AG04450 (cell line): ENCODE data around the gene OARD1. TPM values are rescaled to one million over a fixed set of nuclear protein-coding genes. Genes with fewer than 3 reads are reported as not detected.

Experiments used
- CTCF ChIA-PET: fragments of 300-600, 350-600 bp; formaldehyde crosslinking; extraction: SDS; loops from one replicate; lab custom pipeline; 2022; ENCODE audit warnings: antibody characterized with exemption, inconsistent platforms; lab: Charles Lee
- POLR2A ChIA-PET: fragments of 350-600 bp; formaldehyde crosslinking; extraction: SDS; loops from one replicate; lab custom pipeline; 2021; ENCODE audit warnings: antibody characterized with exemption, inconsistent platforms; lab: Yijun Ruan, JAX
- DNase-seq: peaks from one replicate; pipeline ENCODE4 v3.0.0-alpha.2; 2011; ENCODE audit warnings: low read depth, low spot score
- H3K27ac ChIP-seq: one replicate; pipeline ENCODE4 v1.5.1; 2012; ENCODE audit warnings: low read depth, low read length, control low read depth
- H3K27me3 ChIP-seq: one replicate; pipeline ENCODE4 v1.6.0; 2012; ENCODE audit warnings: low read length; ENCODE audit not compliant: control insufficient read depth, insufficient read depth
- H3K4me3 ChIP-seq: 2 replicates; pipeline ENCODE4 v1.5.1; 2011; ENCODE audit warnings: mild to moderate bottlenecking, low read depth, low read length, control low read depth
- H3K9me3 ChIP-seq: 2 replicates; pipeline ENCODE4 v1.5.1; 2012; ENCODE audit warnings: low read length; ENCODE audit not compliant: control insufficient read depth, insufficient read depth
- polyA plus RNA-seq: library from polyadenylated mRNA; depleted of rRNA; stranded (reverse); fragments of >200 nt; gene quantifications from 2 replicates; pipeline ENCODE4 v1.2.3, GENCODE V29; 2011
- TF ChIP-seq, protein P1 (sequence below): IDR thresholded peaks from 2 replicates; pipeline ENCODE4 v1.5.1; 2011; ENCODE audit warnings: low read depth, low read length, control low read depth, inconsistent platforms

OARD1 gene
- polyA plus RNA-seq, 1 experiment, result 10.0 TPM

DNA sequence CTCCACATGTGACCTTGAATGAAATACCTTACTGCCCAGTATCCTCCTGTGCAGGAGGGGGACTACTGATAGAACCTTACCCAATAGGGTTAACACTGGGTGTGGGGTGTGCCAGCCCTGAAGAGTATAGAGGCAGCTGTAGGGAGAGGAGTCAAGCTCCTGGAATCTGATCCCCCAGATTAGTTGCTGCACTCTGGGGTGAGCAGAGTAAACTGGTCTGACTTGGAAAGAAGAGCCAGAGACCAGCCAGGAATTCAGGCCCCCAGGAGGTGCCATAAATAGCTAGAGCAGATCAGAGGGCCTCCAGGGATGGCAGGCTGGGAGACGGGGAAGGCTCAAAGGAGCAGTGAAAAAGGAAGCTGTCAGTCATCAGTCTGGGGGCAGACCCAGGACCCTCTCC lies 22.6 kb downstream of the OARD1 start:
- DNase-seq, result no peak
- CTCF ChIA-PET, result interaction anchor here (0.8 to 2.2 kb wide), 4 partner anchors 8 to 21 kb away, joined by 3 to 13 read pairs (median 4); no protein-coding TSS in a partner anchor

DNA sequence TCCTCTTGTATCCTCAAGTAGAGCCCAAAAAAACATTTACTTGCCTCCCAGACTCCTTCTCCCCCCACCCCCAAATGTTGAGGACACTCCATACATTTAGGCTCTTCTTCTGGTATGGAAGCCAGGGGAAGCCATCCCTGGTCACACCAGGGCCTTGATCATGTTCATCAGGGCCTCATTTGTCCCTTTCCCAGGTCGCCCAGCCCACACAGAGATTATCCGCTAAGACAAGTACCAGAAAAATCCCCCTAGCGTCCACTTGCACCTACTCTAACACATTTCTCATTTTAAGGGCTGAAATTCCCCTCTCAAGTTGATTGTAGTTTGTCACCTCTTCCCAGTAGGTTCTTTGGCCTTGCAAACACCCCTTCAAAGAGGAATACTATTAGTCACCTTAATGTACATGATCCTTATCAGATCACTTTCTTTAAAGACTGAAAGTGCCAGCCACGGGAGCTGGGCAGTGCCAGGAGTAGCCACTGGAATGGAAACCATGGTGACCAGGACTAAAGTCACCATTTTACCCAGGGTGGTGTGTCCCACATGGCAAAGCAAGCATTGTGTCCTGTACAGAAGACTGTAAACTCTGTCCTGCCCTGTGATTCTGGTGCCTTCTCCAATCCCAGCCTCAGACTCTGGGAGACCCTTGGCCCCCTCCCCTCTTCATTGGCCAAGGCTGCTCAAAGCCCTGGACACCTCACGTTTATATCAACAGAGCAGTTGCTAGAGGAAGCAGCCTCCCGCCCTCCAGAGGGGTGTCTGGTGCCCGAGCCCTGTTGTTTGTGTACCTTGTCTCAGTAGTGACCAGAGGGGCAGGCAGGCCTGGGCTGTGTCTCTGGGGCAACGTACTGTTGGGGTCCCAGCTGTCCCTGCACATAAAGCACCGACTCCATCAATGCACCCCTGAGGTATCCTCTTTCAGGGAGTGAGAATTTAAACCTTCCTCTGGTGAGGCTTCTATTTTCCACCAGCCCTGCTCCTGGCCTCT lies 24.1 kb downstream of the OARD1 start:
- Histone ChIP-seq H3K4me3 (no peak overlapping the region), H3K9me3 (no peaks in the 10 kb centered on the region), H3K27me3 (peaks cover 10% of the 10 kb centered on the region), H3K27ac (no peak overlapping the region)
- TF ChIP-seq, protein P1, sequence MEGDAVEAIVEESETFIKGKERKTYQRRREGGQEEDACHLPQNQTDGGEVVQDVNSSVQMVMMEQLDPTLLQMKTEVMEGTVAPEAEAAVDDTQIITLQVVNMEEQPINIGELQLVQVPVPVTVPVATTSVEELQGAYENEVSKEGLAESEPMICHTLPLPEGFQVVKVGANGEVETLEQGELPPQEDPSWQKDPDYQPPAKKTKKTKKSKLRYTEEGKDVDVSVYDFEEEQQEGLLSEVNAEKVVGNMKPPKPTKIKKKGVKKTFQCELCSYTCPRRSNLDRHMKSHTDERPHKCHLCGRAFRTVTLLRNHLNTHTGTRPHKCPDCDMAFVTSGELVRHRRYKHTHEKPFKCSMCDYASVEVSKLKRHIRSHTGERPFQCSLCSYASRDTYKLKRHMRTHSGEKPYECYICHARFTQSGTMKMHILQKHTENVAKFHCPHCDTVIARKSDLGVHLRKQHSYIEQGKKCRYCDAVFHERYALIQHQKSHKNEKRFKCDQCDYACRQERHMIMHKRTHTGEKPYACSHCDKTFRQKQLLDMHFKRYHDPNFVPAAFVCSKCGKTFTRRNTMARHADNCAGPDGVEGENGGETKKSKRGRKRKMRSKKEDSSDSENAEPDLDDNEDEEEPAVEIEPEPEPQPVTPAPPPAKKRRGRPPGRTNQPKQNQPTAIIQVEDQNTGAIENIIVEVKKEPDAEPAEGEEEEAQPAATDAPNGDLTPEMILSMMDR, result no peak
- POLR2A ChIA-PET, result interaction anchor here (0.8 kb wide), 1 partner anchor 12 kb away, joined by 3 read pairs; no protein-coding TSS in a partner anchor
- DNase-seq, result no peak
- CTCF ChIA-PET, result interaction anchor here (0.6 to 2.2 kb wide), 2 partner anchors 20 to 1067 kb away, joined by 8 to 13 read pairs; no protein-coding TSS in a partner anchor

More for the DNA sequence above, 22.6 kb downstream of the OARD1 start:
- POLR2A ChIA-PET, result no interaction called here
- Histone ChIP-seq H3K27ac (no peak overlapping the region), H3K9me3 (no peaks in the 10 kb centered on the region), H3K27me3 (peaks cover 9% of the 10 kb centered on the region), H3K4me3 (no peak overlapping the region)
- TF ChIP-seq, protein P1, result no peak

DNA sequence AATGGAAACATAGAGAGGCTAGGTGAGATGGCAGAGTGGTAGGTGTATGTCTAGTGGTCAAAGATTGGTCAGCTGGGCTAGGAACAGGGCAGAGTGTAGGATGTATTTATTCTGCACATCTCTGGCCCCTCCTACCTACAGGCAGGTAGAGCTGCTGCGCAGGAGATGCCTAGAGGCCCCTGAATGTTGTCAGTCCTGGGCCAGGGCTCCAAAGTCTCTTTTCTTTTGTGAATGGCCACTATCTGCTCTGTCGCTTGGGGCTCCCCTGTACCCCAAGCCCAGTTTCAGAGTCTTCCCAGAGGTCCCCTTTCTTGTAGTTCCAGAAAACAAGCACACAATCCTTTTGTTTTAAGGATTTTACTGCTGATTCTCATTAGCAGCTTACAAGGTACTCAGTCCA lies 24.9 kb downstream of the OARD1 start:
- no peak for DNase-seq
- CTCF ChIA-PET, result no interaction called here

DNA sequence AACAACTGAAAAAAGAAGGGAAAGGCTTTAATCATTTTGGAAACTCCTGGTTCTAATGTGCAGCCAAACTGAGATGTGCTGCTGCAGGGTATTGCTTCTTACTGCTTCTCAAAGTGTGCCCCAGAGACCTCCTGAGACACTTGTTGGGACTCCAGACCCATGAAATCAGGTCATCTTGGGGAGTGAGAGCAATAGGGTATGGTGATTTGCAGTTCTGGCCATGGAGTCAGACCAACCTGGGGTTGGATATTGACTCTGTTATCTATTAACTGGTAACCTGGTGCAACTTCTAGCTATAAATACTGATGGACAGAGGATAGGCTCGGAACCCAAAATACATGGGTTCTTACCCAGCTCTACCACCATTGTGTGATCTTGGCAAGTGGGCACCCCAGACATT lies 26.1 kb downstream of the OARD1 start:
- H3K9me3 ChIP-seq, result no peaks in the 10 kb centered on the region
- no peak overlapping the region for H3K27ac ChIP-seq
- no peak overlapping the region for H3K4me3 ChIP-seq
- DNase-seq, result no peak
- ChIA-PET CTCF (interaction anchor here (0.8 to 3.3 kb wide), 2 partner anchors 9 to 18 kb away, joined by 4 to 16 read pairs; no protein-coding TSS in a partner anchor), POLR2A (no interaction called here)
- peaks cover 10% of the 10 kb centered on the region for H3K27me3 ChIP-seq
- TF ChIP-seq, protein P1, result no peak

More for the DNA sequence above, 24.9 kb downstream of the OARD1 start:
- peaks cover 10% of the 10 kb centered on the region for H3K27me3 ChIP-seq
- no peaks in the 10 kb centered on the region for H3K9me3 ChIP-seq
- H3K27ac ChIP-seq, result no peak overlapping the region
- H3K4me3 ChIP-seq, result no peak overlapping the region
- POLR2A ChIA-PET, result no interaction called here
- TF ChIP-seq, protein P1, result no peak
